IMR-90 (cell line): ENCODE measurements around the gene SPDEF. TPM values are rescaled to one million over a fixed set of nuclear protein-coding genes. Genes with fewer than 3 reads are reported as not detected.

Experiments used
- ATAC-seq: fragments of 200-7000 bp; cut with Tn5 transposase; 2 replicates; pipeline ENCODE4 v1.9.1; 2020; ENCODE audit warnings: low read depth, mild to moderate bottlenecking, moderate library complexity
- BruUV-seq: library from RNA; stranded (reverse); fragments of 400-500 nt; replicated peaks from 2 replicates; lab custom pipeline; 2021; lab: Mats Ljungman, UMichigan
- CTCF ChIA-PET: fragments of 300-600 bp; formaldehyde crosslinking; extraction: SDS; loops from one replicate; lab custom pipeline; 2021; ENCODE audit warnings: antibody characterized with exemption; lab: Yijun Ruan, JAX
- POLR2A ChIA-PET: fragments of 300-600 bp; sonication (Branson Sonifier 250); formaldehyde crosslinking; loops from one replicate; lab custom pipeline; 2022; ENCODE audit warnings: antibody characterized with exemption; ENCODE audit not compliant: unreplicated experiment; lab: Charles Lee
- DNase-seq: peaks from one replicate; pipeline ENCODE4 v3.0.0; 2013
- H2AFZ ChIP-seq: replicated peaks from 2 replicates; pipeline ENCODE3; 2013; ENCODE audit warnings: low read length, mild to moderate bottlenecking; ENCODE audit not compliant: poor library complexity
- H2AK5ac ChIP-seq: 2 replicates; pipeline ENCODE4 v1.6.1; 2013; ENCODE audit warnings: low read depth, low read length, inconsistent platforms
- H2AK9ac ChIP-seq: replicated peaks from 2 replicates; pipeline ENCODE3; 2013; ENCODE audit warnings: mild to moderate bottlenecking, low read depth, low read length, moderate library complexity; ENCODE audit not compliant: poor library complexity
- H2BK120ac ChIP-seq: 2 replicates; pipeline ENCODE4 v1.6.1; 2013; ENCODE audit warnings: low read depth, low read length, inconsistent platforms
- H2BK15ac ChIP-seq: 3 replicates; pipeline ENCODE4 v1.6.1; 2013; ENCODE audit warnings: low read depth, low read length, inconsistent platforms
- H2BK20ac ChIP-seq: 2 replicates; pipeline ENCODE4 v1.6.1; 2013; ENCODE audit warnings: low read depth, mild to moderate bottlenecking, inconsistent platforms, low read length, moderate library complexity
- H2BK5ac ChIP-seq: 2 replicates; pipeline ENCODE4 v1.6.1; 2013; ENCODE audit warnings: mild to moderate bottlenecking, low read depth, low read length, inconsistent platforms; ENCODE audit not compliant: poor library complexity, severe bottlenecking
- H3K14ac ChIP-seq: replicated peaks from 2 replicates; pipeline ENCODE4 v1.6.1; 2013; ENCODE audit warnings: low read depth, low read length, inconsistent platforms
- H3K18ac ChIP-seq: 2 replicates; pipeline ENCODE4 v1.6.1; 2013; ENCODE audit warnings: low read depth, low read length, control low read depth
- H3K23ac ChIP-seq: 2 replicates; pipeline ENCODE4 v1.6.1; 2013; ENCODE audit warnings: low read depth, low read length, inconsistent platforms
- H3K27ac ChIP-seq: 2 replicates; pipeline ENCODE4 v1.5.1; 2013; ENCODE audit warnings: mild to moderate bottlenecking, control low read depth, low read length; ENCODE audit not compliant: insufficient read depth
- H3K27me3 ChIP-seq: 2 replicates; pipeline ENCODE4 v1.6.1; 2013; ENCODE audit warnings: low read length; ENCODE audit not compliant: control insufficient read depth, insufficient read depth
- H3K36me3 ChIP-seq: 2 replicates; pipeline ENCODE4 v1.6.1; 2013; ENCODE audit warnings: low read length, mixed read lengths; ENCODE audit not compliant: control insufficient read depth, insufficient read depth
- H3K4ac ChIP-seq: 2 replicates; pipeline ENCODE4 v1.6.1; 2013; ENCODE audit warnings: low read depth, low read length, inconsistent platforms
- H3K4me1 ChIP-seq: 2 replicates; pipeline ENCODE4 v1.6.1; 2013; ENCODE audit warnings: low read length, mixed read lengths; ENCODE audit not compliant: control insufficient read depth, insufficient read depth
- H3K4me2 ChIP-seq: 2 replicates; pipeline ENCODE4 v1.6.1; 2013; ENCODE audit warnings: low read depth, mild to moderate bottlenecking, control low read depth, low read length, moderate library complexity
- H3K4me3 ChIP-seq: 2 replicates; pipeline ENCODE4 v1.5.1; 2013; ENCODE audit warnings: low read depth, mild to moderate bottlenecking, control low read depth, low read length, moderate library complexity; ENCODE audit not compliant: insufficient read depth
- H3K56ac ChIP-seq: 2 replicates; pipeline ENCODE4 v1.6.1; 2013; ENCODE audit warnings: low read length, inconsistent platforms; ENCODE audit not compliant: insufficient read depth; ENCODE audit errors: extremely low read depth
- H3K79me1 ChIP-seq, 2 experiments: 2 replicates each; pipeline ENCODE4 v1.6.1; 2013; ENCODE audit warnings: low read length in 2 of 2, inconsistent platforms in 1 of 2, low read depth in 1 of 2
- H3K9ac ChIP-seq: 2 replicates; pipeline ENCODE4 v1.6.1; 2013; ENCODE audit warnings: low read depth, low read length, control low read depth
- H3K9me1 ChIP-seq: 2 replicates; pipeline ENCODE4 v1.6.1; 2013; ENCODE audit warnings: low read length, inconsistent platforms; ENCODE audit not compliant: insufficient read depth
- H3K9me3 ChIP-seq: 2 replicates; pipeline ENCODE4 v1.6.1; 2013; ENCODE audit warnings: low read length; ENCODE audit not compliant: control insufficient read depth, insufficient read depth
- H4K20me1 ChIP-seq: 2 replicates; pipeline ENCODE4 v1.6.1; 2013; ENCODE audit warnings: low read length, inconsistent platforms; ENCODE audit not compliant: insufficient read depth
- H4K5ac ChIP-seq: 2 replicates; pipeline ENCODE4 v1.6.1; 2013; ENCODE audit warnings: mild to moderate bottlenecking, low read depth, low read length, control low read depth
- H4K8ac ChIP-seq, 2 experiments: 2 replicates each; pipeline ENCODE4 v1.6.1; 2013; ENCODE audit warnings: low read depth in 2 of 2, low read length in 2 of 2, control low read depth in 1 of 2, inconsistent platforms in 1 of 2
- H4K91ac ChIP-seq: 2 replicates; pipeline ENCODE4 v1.6.1; 2013; ENCODE audit warnings: low read depth, low read length, inconsistent platforms; ENCODE audit not compliant: insufficient read depth
- BHLHE40 ChIP-seq: fragments of 150-350 bp; IDR thresholded peaks from 2 replicates; pipeline ENCODE4 v1.6.1; 2016; ENCODE audit warnings: mild to moderate bottlenecking, low read depth, low read length
- CHD1 ChIP-seq: IDR thresholded peaks from 2 replicates; pipeline ENCODE4 v1.6.1; 2012; ENCODE audit warnings: low read depth, low read length, improper control_type of control experiment
- CTCF ChIP-seq: conservative IDR thresholded peaks from 2 replicates; pipeline ENCODE4 v1.5.1; 2012; ENCODE audit warnings: mild to moderate bottlenecking, low read depth, low read length, improper control_type of control experiment
- FOS ChIP-seq: fragments of 150-350 bp; IDR thresholded peaks from 2 replicates; pipeline ENCODE4 v1.6.1; 2016; ENCODE audit warnings: low read depth, low read length
- NFE2L2 ChIP-seq: fragments of 150-350 bp; IDR thresholded peaks from 2 replicates; pipeline ENCODE4 v1.6.1; 2016; ENCODE audit warnings: low read depth, mild to moderate bottlenecking, low read length
- SMC3 ChIP-seq: fragments of 150-350 bp; IDR thresholded peaks from 2 replicates; pipeline ENCODE4 v1.6.1; 2016; ENCODE audit warnings: low read depth, mild to moderate bottlenecking, antibody characterized with exemption, low read length, moderate library complexity
- WGBS, 2 experiments: methylation state at CpG; one replicate each; pipeline versions ENCODE4 v1.1.5 to v1.1.7; 2013; ENCODE audit warnings: missing lambda C conversion rate in 2 of 2; ENCODE audit not compliant: insufficient read length in 1 of 2; ENCODE audit errors: extremely low coverage in 2 of 2; 5-methylcytosine and 5-hydroxymethylcytosine counted together
- dilution Hi-C: fragments of 300-500 bp; cut with HindIII; formaldehyde crosslinking; loops from one replicate; pipeline ENCODE4 v1.14.3; 2018; ENCODE audit warnings: low sequenced_read_pairs; ENCODE audit not compliant: unreplicated experiment
- in situ Hi-C: fragments of 300-500 bp; cut with MboI; formaldehyde crosslinking; loops from 3 replicates; pipeline ENCODE4 v1.14.3; 2019; ENCODE audit warnings: low sequenced_read_pairs, inconsistent platforms, mixed read lengths
- intact Hi-C: fragments of 100-400 bp; cut with micrococcal nuclease; formaldehyde crosslinking; loops from 2 replicates; pipeline ENCODE4 v1.10.0; 2022
- polyA plus RNA-seq, 3 experiments: library from polyadenylated mRNA; depleted of rRNA; stranded (reverse); fragments of >200 nt; gene quantifications; 2 replicates each; pipeline ENCODE4 v1.2.3, GENCODE V29; 2012; ENCODE audit warnings: low replicate concordance in 1 of 3
- total RNA-seq: library from RNA; depleted of rRNA; stranded (reverse); fragments of >200 nt; gene quantifications from 2 replicates; pipeline ENCODE4 v1.2.3, GENCODE V29; 2012

The SPDEF gene
- total and polyA plus RNA-seq, 2 of the 4 experiments (the other 2 are of a cell fraction), result 0.05 TPM; not detected in 1

- no peak overlapping the region for H2BK20ac ChIP-seq
- BruUV-seq, result no TSS peak
- no peak overlapping the region for H4K5ac ChIP-seq
- H2BK120ac ChIP-seq, result no peak overlapping the region
- H2AK5ac ChIP-seq, result no peak overlapping the region
- no peak for TF ChIP-seq NFE2L2
- TF ChIP-seq FOS, result no peak
- no peak for TF ChIP-seq BHLHE40
- TF ChIP-seq CHD1, result no peak
- TF ChIP-seq SMC3, result no peak
- TF ChIP-seq CTCF, result no peak
- no peaks in the 10 kb centered on the region; the same call in 1 of the 2 replicates for H3K9me3 ChIP-seq
- no peak overlapping the region for H2AK9ac ChIP-seq
- no peaks in the 10 kb centered on the region for H3K36me3 ChIP-seq
- no peak overlapping the region for H3K56ac ChIP-seq
- no peak overlapping the region for H3K27ac ChIP-seq
- H3K9me1 ChIP-seq, result peaks cover 3% of the 10 kb centered on the region; the same call in 1 of the 2 replicates
- no peak overlapping the region for H3K4me2 ChIP-seq
- H4K91ac ChIP-seq, result no peak overlapping the region
- in situ Hi-C loops (no loop called here), dilution Hi-C loops (no loop called here), intact Hi-C loops (no loop called here)
- ChIA-PET POLR2A (no interaction called here), CTCF (no interaction called here)
- no peaks in the 10 kb centered on the region for H4K20me1 ChIP-seq
- no peak overlapping the region for H3K4me3 ChIP-seq
- H2AFZ ChIP-seq, result no peak overlapping the region
- no peak overlapping the region for H3K23ac ChIP-seq
- ATAC-seq, result no peak
- no peak overlapping the region for H2BK15ac ChIP-seq
- no peak for DNase-seq
- H2BK5ac ChIP-seq, result no peak overlapping the region
- no peak overlapping the region for H3K4ac ChIP-seq
- H3K79me1 ChIP-seq, result no peaks in the 10 kb centered on the region
- 83% methylated on average over 7 of the region's 10 CpGs; no CpG with 5 or more reads in 1 of the 2 experiments for WGBS, 2 experiments
- H4K8ac ChIP-seq, result no peak overlapping the region
- no peak overlapping the region for H3K18ac ChIP-seq
- H3K9ac ChIP-seq, result no peak overlapping the region
- no peak overlapping the region for H3K14ac ChIP-seq
- H3K27me3 ChIP-seq, result peaks cover 21% of the 10 kb centered on the region
- H3K4me1 ChIP-seq, result peaks cover 4% of the 10 kb centered on the region
Measured at GRCh38 chr6:34522761-34523160, 33.4 kb downstream of the SPDEF start.
